CD4-positive, alpha-beta T cell treated with Interleukin-2 at 100 ng/mL for 4 hours (primary cell): ENCODE data around the gene DLG3.
"Not testable (repeated sequence)": the region's sequence is repeated elsewhere in the genome, so short reads cannot be mapped to it uniquely, and the experiment has no call there.

ENCODE experiments used
- DNase-seq: peaks from one replicate; pipeline ENCODE4 v3.0.0-alpha.2; 2020; ENCODE audit warnings: low spot score

The DLG3 gene

DNA sequence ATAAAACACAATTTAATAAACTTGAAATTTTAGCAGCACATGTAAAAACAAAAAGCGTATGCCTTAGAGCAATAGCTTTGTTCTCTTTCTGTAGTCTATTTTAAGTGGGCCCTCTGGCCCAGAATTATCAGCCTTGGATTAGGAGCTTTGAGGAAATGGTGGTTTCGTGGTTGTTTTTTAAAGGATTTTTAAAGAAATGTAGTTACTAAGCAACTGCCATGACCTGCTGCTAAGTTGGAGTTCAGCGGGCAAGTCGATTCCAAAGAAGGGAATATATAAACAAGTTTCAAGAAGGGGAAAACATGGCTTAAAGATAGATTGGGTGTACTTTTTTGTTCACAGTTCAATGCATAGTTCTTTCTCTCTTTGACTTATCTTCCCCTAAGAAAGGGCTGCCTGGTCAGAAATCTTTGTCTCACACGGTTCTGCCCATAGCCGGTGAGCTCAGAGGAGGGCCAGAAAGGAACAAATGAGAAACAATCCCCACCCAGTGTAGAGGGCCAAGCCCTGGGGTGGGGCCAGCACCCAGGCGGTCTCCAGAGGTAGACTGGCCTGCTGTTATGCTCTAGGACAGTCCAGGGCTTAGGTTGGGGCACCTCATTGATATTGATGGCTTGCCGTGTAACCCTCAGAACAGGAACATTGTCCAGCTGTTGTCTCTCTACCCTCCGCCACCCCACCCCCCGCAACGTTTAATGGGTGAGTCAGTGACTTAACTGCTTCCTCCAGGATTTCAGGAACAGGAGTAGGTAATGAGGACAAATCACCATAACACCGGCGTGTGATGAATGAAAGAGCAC is 32.5 kb downstream of the DLG3 start:
- no peak for DNase-seq

DNA sequence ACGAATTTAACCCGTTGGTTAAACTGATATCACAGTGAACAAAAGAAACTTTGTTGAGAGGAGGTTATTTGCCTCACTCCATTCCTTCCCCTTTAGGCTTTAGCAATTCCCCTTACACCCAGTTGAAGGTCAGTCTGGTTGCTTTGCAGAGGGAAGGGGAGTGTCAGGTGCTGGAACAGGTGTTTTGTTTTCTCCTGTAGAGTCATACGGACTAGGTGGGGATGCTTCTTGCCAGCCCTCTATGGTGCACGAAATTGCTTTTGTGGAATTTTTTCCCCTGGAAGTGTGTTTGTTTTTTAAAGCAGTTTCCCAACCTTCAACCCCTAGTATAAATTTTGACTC is 33.1 kb downstream of the DLG3 start:
- no peak for DNase-seq

DNA sequence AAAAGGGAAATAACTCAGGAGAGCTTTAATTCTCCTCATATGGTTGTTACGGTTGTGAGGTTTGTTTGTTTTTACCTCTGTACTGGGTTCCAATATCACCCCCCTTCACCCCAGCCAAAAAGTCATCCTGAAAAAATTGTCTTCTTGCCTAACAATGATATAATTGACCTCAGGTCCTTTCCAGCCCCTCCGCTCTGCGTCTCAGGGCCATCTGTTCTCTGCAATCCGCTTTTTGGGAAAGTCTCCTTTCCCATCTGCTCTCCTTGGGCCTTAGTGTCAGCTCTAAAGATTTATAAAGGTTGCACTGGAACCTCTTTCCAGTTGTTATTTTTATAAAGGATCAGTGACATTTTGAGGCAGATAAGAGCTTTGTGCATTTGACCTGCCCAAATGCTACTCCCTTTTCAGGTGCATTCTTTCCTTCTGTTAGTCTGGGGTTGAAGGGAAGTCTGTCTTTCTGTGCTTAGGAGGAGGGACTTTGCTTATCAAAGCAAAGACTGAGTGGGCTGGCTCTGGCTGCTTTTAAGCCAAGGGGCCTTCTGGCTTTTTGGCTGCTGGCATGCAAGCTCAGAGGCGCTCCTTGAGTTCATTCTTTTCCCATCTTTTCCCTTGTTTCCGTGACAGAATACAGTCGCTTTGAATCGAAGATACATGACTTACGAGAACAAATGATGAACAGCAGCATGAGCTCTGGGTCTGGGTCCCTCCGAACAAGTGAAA is 34.1 kb downstream of the DLG3 start:
- DNase-seq: no peak

DNA sequence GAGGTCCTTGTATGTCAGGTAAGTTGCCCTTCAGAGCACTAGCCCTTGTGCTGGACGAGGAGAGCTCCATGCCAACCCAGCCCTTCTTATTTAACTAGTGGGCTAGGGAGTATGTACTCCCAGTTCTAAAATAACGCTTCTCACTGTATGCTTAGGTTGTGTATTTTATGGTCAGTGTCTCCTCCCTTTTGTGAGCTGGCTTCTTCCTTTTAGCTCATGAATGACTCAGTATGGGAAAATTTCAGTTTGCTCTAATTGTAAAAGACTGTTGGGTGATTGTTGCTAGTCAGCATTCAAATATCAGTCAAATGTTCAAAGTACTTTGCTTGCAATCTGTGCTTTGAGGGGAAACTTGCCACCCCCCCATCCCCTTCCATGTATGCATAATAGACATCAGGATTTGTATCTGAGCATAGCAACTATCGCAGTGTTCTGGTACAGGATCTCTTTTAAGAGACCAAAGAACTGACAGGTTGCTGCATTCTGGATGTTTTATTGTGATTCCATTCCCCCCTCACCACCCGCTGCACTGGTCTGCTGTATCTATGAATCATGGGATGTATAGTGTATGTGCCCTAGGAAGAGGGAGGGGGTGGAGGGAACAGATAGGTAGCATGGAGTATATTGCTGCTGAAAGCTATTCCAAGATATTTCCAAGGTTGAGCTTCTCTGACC is 34.7 kb downstream of the DLG3 start:
- DNase-seq: no peak

DNA sequence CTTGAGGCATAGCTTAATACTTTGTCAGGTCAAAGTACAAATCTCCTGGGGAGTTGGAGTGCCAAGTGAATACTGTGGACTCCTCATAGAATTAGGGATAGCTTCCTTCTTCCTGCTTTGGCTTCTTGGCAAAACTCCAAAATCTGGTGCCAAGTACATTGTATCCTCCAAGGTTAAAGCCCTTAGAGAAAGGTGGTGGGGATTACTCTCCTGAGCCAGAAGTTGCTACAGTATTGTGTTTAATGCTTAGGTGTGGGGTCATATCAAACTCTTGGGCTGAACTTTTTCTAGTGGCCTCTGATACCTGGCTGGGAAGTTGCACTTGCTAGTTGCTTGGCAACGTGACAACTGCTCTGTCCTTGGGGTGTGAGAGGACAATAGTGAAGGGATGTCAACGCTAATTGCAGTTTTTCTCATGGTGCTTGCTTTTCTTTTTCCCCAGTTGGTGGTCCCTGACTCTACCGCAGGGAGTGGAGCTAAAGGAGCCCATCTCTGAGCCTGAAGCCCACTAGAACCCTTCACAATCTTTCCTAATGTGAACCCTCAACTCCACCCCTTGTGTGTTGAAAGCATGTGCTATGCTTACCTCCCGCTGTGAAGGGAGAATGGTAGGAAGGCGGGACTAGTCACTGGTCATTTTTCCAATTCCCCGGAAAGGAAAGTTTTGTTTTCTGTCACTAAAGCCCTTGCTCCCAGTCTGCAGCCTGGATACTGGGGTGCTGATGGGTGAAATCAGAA is 35.5 kb downstream of the DLG3 start:
- DNase-seq: no peak

DNA sequence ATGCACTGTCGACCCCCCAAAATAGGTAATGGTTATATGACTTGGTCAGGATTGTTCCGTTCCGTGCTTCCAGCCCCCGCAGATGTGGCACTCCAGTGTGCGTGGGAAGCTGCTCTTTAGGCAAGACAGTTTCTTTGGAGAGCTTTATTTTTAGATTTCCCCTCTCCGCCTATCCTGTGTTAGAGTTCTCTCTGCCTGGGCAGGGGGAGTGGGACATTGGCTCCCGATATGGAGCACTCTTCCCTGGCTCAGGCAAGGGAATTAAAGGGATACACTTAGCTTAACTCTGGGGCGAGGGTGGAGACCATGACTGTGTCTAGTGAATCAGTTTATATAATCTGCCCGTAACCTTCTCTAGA is 36.0 kb downstream of the DLG3 start:
- no peak for DNase-seq

DNA sequence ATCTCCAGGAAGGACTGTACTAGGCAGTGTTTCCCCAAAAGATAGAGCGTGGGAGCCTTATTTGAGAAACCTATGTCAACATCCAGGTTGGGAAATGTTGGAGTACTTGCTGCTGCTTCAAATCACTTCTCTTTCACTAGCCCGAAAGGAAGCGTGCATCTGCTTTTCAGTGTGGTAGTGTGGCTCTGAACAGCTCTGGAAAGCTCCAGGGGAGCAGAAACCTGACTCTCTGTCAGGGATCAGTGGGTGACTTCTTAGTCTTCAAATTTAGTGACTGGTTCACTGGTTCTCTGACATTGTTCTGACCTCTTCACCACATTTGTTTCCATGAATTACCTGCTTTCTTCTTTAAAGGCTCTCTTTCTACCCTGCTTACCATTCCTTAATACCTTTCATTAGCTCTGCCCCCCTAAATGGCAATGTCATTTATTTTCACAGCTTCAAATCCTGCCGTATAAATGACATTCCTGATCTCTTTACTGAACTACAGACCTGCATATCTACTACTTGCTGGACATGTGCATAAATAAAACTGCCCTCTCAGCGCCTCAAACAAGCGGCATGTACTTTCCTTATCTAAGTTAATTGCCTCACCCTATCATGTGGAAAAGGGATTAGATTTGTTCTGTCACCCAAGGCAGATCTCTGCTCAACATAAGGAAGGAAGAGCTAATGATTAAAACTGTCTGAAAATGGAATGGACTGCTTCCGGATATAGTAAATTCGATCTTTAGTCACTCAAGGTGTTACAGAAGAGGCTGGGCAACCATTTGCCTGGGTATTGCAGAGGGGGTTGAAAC is 37.0 kb downstream of the DLG3 start:
- no peak for DNase-seq

DNA sequence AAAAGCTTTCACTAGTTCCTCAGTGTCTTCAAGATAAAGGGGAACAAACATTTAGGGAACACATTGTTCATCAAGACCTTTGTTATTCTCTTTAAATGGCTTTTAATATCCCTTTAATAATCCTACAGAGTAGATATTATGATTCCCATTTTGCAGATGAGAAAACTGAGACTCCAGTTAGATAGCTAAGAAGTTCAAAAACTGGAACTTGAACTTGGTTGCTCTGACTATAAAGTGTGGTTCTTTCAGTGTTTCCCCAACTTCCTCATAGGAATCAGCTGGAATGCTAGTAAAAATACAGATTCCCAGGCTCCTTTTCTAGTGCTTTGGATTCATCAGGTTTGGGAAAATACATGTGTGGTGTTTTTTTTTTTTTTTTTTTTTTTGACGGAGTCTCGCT is 37.7 kb downstream of the DLG3 start:
- DNase-seq: no peak

DNA sequence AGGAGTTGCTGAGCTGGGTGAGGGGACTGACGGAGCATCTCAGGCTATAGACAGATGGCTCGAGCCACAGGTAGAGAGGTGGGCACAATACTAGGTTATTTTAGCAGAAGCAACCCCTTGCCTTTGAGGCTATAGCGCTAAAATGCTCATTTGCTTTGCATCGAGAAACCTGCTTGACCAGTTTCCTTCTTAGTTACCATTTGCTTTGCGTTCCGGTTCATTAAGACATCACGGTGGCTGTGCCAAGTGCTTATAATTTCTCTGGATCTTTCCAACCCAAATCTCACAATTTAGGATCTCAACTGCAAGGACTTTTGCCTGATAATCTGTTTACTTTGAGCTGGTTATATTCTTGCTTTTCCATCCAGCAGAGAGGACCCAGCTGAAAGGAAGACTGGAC is 40.8 kb downstream of the DLG3 start:
- DNase-seq: no peak

DNA sequence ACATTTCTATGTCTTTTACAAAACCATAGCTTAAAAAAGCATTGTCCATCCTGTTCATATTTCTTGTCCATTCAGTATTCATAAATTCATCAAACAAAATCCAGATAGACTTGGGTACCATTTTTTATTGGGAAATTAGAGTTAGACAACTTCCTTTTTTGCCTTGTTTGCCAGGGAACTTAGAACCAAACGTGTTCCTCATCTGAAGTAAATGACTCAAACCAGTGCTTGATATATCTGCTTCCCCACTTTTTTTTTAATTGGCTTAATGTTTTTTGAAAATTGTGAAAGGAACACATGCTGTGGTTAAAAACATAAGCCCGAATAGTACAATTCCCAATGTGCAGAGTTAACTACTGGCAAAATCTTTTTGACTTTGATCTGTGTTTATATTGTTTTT is 44.2 kb downstream of the DLG3 start:
- no peak for DNase-seq

DNA sequence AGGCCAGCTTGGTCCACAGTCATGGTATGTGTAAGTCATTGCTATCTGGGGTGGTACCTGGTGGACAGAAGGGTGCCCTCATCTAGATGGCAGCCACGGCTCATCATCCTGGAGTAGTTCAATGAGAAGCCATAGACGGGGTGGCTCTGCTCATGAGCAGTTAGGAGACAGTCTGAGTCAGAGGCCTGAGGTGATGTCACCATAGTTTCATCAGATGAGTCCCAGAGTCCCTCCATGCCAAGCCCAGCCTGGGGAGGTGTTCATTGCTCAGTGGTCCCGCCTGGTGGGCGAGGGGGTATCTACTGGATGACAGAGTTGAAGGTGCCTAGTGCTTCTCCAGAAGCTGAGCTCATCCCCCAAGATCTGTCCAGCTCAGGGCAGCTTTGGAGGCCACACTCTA is 49.8 kb downstream of the DLG3 start:
- DNase-seq: no peak

DNA sequence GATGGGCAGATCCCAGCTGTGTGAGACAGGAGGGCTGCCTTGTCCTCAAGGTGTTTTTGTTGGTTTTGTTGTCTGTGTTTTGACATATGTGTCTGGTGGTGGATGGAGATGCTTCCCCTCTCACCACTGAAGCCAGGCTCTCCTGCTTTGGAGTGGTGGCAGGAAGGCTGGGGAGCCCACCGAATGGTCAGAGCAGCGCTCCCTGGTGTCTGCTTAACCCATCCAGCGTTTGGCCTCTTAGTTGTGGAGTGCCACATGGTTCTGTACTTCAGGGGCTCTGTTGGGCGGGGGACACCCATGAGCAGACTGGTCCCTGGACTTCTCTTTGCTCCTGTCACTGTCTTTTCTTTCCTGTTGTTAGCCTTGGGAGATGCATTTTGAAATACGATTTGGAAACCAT is 51.9 kb downstream of the DLG3 start:
- no peak for DNase-seq

DNA sequence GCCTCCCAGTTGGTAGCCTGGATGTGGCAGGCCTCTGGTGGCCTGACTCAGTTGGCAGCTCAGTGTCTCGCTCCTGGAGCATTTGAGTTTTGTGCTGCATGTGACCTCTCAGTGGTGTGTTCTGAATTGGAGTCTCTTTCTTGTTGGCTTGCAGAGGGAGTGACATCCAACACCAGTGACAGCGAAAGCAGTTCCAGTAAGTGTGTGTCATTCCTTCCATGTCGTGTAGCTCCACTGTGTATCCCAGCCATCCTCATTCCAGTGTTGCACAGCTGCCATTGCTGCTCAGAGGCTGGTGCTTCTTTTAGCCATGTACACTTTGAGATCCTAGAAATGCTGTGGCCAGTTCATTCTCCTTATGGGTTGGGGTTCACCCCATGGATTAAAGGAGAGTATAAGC is 52.4 kb downstream of the DLG3 start:
- no peak for DNase-seq

DNA sequence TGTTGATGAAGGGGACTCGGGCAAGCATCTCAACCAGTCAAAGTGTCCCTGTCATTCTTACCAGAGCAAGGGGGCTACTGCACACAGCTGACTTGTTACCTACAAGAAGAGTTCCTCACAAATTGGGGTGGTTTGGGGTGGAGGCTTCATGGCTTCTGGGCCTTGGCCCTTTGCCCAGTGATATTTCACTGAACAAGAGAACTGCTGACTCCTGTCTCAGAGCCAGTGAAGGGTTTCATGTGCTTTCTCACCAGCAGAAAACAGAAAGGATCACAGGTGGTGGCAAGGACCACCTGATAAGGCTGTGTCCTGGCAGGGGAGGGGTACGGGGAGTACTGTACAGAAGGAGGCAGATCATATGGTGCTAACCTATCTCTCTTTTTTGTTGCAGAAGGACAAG is 53.5 kb downstream of the DLG3 start:
- no peak for DNase-seq

DNA sequence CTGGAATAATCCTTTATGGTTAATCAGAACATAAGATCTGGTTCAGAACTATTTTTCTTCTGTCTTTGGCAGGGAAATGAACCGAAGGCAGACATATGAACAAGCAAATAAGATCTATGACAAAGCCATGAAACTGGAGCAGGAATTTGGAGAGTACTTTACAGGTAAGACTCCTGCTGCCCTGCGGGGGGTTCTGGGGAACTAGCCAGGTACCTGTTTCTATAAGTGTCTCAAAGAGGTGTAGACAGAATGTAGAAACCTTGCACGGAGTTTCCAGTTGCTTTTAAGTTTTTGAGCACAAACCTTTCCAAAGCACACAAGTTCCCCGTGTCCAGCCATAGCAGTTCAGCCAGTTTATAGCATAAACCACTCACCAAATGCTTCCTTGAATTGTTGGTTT is 56.2 kb downstream of the DLG3 start:
- DNase-seq: no peak

DNA sequence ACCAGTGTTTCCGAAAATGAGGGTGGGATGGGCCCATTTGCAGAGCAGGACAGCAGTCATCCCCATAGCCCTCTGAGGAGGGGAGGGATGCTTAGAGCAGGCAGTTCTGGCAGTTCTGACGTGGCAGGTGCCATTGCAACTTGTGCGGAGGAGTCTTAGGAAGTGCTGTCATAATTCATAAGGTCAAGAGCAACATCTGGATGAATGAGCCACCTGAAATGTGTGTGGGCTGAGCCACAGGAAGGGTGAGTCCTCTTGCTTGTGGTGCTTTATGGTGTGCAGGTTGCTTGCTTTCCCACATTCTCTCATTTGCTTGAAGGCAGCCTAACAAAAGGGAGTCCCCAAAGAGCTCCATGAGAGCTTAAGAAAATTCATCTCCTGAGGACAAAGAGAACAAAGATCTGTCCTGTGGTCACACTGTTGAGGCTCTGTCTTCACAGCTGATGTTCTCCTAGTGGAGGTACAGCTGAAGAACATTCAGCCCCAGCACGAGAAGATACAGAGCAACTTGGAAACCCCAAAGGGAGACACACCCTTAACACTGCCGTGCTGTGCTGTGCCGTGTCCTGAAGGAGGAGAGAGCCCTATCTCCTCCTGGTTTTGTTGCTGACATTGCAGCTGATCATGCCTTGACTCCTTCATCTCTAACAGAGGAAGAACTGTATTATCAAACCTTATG is 60.3 kb downstream of the DLG3 start:
- DNase-seq: no peak

DNA sequence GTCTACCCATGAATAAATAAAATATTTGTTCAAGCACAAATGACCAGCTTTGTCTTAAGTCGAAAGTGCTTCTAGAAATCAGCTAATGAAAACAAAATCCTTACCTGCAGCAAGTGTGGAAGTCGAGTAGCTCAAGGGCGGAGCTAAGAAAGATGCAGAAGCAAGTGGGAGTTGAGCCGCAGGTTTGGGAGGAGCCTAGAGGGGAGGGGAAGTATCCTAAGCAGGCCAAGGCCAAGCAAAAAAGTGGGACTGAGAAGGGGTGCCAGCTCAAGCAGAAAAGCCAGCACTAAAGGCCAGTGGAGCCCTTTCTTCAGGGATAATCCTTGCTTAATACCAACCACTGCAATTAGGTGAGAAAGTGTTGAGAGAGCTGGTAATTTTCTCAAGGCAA is 60.8 kb downstream of the DLG3 start:
- no peak for DNase-seq

DNA sequence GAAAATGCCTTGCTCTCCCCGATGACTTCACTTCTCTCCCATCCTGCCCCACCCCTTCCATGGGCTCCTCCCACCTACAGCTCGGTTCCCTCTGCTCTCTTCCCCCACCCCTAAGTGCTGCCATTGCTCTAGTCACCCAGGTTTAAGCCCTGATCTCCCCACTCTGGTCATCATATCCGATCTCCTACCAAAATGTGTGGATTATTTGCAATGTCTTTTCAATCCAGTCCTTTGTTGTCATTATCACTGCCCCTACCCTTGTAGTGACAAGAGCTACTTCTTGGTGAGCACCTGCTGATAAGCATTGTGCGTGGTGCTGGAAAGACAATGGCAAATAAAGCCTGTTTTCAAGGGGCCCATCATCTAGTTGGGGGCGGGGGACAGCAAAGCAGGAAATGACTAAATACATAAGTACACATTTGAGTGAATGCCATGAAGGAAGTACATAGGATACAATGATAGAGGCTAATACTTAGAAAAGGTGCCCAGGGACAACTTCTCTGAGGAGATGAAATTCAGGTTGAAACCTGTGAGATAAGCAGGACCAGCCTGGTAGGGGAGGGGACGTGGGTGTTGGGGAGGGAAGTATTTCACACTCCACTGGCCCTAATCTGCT is 63.8 kb downstream of the DLG3 start:
- DNase-seq: no peak

DNA sequence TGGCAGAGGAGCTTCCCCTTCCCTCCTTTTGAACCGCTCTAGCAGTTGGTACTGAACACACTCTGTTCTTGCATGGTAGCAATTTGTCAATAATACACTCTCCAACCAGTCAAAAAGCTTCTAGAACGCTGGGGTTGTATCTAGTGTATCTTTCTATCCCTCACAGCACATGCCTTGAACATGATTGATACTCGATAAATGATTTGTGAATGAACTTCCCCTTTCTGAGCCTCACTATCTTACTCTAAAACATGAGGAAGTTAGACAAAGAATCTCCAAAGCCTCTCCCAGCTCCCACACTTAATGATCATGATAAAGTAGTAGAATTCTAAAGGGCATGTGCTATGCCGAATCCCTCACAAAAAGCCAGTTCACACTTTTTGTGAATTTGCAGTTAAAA is 64.4 kb downstream of the DLG3 start:
- no peak for DNase-seq

DNA sequence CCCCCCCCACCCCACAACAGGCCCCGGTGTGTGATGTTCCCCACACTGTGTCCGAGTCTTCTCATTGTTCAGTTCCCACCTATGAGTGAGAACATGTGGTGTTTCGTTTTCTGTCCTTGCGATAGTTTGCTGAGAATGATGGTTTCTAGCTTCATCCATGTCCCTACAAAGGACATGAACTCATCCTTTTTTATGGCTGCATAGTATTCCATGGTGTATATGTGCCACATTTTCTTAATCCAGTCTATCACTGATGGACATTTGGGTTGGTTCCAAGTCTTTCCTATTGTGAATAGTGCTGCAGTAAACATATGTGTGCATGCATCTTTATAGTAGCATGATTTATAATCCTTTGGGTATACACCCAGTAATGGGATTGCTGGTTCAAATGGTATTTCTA is 70.6 kb downstream of the DLG3 start:
- DNase-seq: not testable (repeated sequence)

DNA sequence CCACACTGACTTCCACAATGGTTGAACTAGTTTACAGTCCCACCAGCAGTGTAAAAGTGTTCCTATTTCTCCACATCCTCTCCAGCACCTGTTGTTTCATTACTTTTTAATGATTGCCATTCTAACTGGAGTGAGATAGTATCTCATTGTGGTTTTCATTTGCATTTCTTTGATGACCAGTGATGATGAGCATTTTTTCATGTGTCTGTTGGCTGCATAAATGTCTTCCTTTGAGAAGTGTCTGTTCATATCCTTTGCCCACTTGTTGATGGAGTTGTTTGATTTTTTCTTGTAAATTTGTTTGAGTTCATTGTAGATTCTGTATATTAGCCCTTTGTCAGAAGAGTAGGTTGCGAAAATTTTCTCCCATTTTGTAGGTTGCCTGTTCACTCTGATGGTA is 71.1 kb downstream of the DLG3 start:
- not testable (repeated sequence) for DNase-seq
